Colonic mucosa (tissue), 4 donors: ENCODE measurements around the gene KRTAP10-7. TPM values are rescaled to one million over a fixed set of nuclear protein-coding genes. Genes with fewer than 3 reads are reported as not detected.
"Not testable (repeated sequence)": the region's sequence is repeated elsewhere in the genome, so short reads cannot be mapped to it uniquely, and the experiment has no call there.

Experiments used
- DNase-seq: peaks from one replicate; pipeline ENCODE4 v3.0.0-alpha.2; 2020
- H3K27ac ChIP-seq: fragments of 200-600 bp; one replicate; pipeline ENCODE4 v1.8.0; 2021
- H3K27me3 ChIP-seq: fragments of 200-600 bp; one replicate; pipeline ENCODE4 v1.8.0; 2021
- H3K36me3 ChIP-seq: fragments of 200-600 bp; one replicate; pipeline ENCODE4 v1.8.0; 2021
- H3K4me1 ChIP-seq: fragments of 200-600 bp; one replicate; pipeline ENCODE4 v1.8.0; 2021; ENCODE audit warnings: mild to moderate bottlenecking
- H3K4me3 ChIP-seq: fragments of 200-600 bp; one replicate; pipeline ENCODE4 v1.8.0; 2021
- H3K9ac ChIP-seq, 2 donors: one replicate each; pipeline ENCODE4 v1.7.0; 2013; ENCODE audit warnings: control low read depth in 2 of 2, low read depth in 2 of 2, low read length in 2 of 2
- H3K9me3 ChIP-seq: fragments of 200-600 bp; one replicate; pipeline ENCODE4 v1.8.0; 2021
- CTCF ChIP-seq: fragments of 200-600 bp; IDR thresholded peaks from one replicate; pipeline ENCODE4 v1.8.0; 2022; ENCODE audit warnings: antibody characterized with exemption, mild to moderate bottlenecking
- intact Hi-C: fragments of 100-400 bp; cut with DNase I; formaldehyde crosslinking; loops from one replicate; pipeline ENCODE4 v1.14.1; 2022
- total RNA-seq, 2 donors: library from RNA; stranded (reverse); fragmentation: NEBNext Ultra II Directional in 1 of 2; extraction: Animal tissue kit (Norgen Biotek cat#: 25700) in 1 of 2; gene quantifications; one replicate each; pipeline ENCODE4 v1.2.1, GENCODE V29; 2021
- donor health status: healthy.
- donor health status: DM: no; HTN: no; CAD: no.
- donor health status: DM: no; HTN: no; CAD: no.

The KRTAP10-7 gene
- total RNA-seq, 2 donors from 2014 or later: not detected

DNA sequence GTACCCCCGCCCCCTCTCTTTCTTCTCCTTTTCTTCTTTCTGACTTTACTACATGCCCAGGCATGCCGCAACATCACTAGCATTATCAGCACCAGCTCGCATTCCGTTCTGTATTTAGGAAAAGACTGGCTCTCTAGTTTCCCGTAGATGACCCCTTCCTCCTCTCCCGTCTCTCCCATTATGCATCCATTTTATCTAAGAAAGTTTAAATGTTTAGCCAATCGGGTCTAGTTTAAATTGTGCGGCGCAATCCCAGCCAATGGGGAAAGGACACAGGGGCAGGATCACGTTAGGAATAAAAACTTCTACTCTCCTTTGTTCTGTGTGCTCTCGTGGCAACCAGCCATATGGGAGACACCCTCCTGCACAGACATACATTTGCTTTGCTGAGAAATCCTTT, 2.3 kb upstream of the KRTAP10-7 start:
- Histone ChIP-seq H3K27ac (no peak overlapping the region), H3K27me3 (no peaks in the 10 kb centered on the region), H3K9ac (no peak overlapping the region), H3K36me3 (no peaks in the 10 kb centered on the region), H3K4me1 (no peaks in the 10 kb centered on the region), H3K9me3 (no peaks in the 10 kb centered on the region), H3K4me3 (no peak overlapping the region)
- TF ChIP-seq CTCF: no peak
- no peak for DNase-seq
- intact Hi-C loops: no loop called here

- Histone ChIP-seq H3K36me3 (no peaks in the 10 kb centered on the region), H3K9ac (no peak overlapping the region), H3K4me1 (no peaks in the 10 kb centered on the region), H3K27me3 (no peaks in the 10 kb centered on the region), H3K4me3 (no peak overlapping the region), H3K9me3 (no peaks in the 10 kb centered on the region), H3K27ac (no peak overlapping the region)
- no peak for DNase-seq
- intact Hi-C loops: no loop called here
- TF ChIP-seq CTCF: no peak
Measured at GRCh38 chr21:44599264-44600029, 950 bp upstream of the KRTAP10-7 start.

DNA sequence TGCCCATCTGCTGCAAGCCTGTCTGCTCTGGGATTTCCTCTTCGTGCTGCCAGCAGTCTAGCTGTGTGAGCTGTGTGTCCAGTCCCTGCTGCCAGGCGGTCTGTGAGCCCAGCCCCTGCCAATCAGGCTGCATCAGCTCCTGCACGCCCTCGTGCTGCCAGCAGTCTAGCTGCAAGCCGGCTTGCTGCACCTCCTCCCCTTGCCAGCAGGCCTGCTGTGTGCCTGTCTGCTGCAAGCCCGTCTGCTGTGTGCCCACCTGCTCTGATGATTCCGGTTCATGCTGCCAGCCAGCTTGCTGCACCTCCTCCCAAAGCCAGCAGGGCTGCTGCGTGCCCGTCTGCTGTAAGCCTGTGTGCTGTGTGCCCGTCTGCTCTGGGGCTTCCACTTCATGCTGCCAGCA, 694 bp downstream of the KRTAP10-7 start:
- H3K9ac ChIP-seq, H3K27me3 ChIP-seq, H3K36me3 ChIP-seq, H3K27ac ChIP-seq, intact Hi-C loops, H3K4me3 ChIP-seq, H3K9me3 ChIP-seq, H3K4me1 ChIP-seq, DNase-seq: not testable (repeated sequence)

DNA sequence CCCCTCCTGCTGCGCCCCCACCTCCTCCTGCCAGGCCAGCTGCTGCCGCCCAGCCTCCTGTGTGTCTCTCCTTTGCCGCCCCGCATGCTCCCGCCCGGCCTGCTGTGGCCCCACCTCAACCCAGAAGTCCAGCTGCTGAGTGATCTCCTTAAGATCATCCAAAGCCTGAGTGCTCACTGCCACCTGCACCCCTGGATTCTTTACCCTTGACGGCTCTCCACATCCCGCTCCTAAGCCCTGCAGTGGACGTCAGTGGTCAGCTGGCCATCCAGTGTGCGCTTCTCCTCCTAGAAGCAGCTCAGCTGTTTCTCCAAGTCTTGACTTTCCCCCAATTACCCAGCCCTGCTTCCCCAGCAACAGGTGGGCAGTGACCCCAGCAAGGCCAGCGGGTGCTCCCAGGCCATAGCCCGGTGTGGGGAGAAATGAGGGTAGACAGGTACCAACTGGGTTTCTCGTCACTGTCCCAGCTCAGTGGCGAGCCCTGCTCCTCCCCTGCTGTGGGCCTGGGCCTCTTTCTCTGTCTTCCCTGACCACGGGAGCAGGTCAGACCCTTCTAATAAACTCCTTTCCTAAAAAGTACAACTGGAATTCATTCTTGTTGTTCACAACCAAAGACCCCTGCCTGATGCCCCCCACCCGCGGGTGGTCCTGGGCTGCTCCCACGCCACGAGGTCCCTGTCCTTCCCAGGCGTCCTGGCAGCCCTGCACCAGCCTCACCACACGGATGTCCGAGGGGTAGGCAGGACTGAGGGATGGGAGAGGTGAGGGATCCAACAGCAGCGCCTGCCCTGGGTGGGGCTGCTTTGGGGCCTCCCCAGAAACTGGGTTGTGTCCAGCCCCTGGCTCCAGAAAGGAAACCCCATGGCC, 1.4 kb downstream of the KRTAP10-7 start:
- intact Hi-C loops: no loop called here
- Histone ChIP-seq H3K36me3 (no peaks in the 10 kb centered on the region), H3K4me3 (no peak overlapping the region), H3K27ac (no peak overlapping the region), H3K4me1 (no peaks in the 10 kb centered on the region), H3K9ac (no peak overlapping the region), H3K9me3 (no peaks in the 10 kb centered on the region), H3K27me3 (no peaks in the 10 kb centered on the region)
- DNase-seq: no peak
- TF ChIP-seq CTCF: no peak

- H3K9ac ChIP-seq: no peak overlapping the region
- no peaks in the 10 kb centered on the region for H3K27me3 ChIP-seq
- intact Hi-C loops: no loop called here
- no peaks in the 10 kb centered on the region for H3K36me3 ChIP-seq
- no peaks in the 10 kb centered on the region for H3K4me1 ChIP-seq
- no peak for DNase-seq
- TF ChIP-seq CTCF: no peak
- no peak overlapping the region for H3K4me3 ChIP-seq
- H3K9me3 ChIP-seq: no peaks in the 10 kb centered on the region
- no peak overlapping the region for H3K27ac ChIP-seq
Measured at GRCh38 chr21:44602463-44602850, 2.1 kb downstream of the KRTAP10-7 start.
